Mucosa of stomach (tissue), 1 donor: Measurements from ENCODE around the gene LPP.

Experiments
- H3K27me3 ChIP-seq: one replicate; pipeline ENCODE4 v1.7.0; 2013; ENCODE audit warnings: mild to moderate bottlenecking, low read length; ENCODE audit not compliant: control insufficient read depth, insufficient read depth
- H3K36me3 ChIP-seq: one replicate; pipeline ENCODE4 v1.7.0; 2013; ENCODE audit warnings: low read length; ENCODE audit not compliant: control insufficient read depth, insufficient read depth
- H3K4me1 ChIP-seq: one replicate; pipeline ENCODE4 v1.7.0; 2013; ENCODE audit warnings: mild to moderate bottlenecking, low read length; ENCODE audit not compliant: control insufficient read depth, insufficient read depth
- H3K4me3 ChIP-seq: one replicate; pipeline ENCODE4 v1.7.0; 2013; ENCODE audit warnings: low read length
- H3K9ac ChIP-seq: one replicate; pipeline ENCODE4 v1.7.0; 2013; ENCODE audit warnings: mild to moderate bottlenecking, low read length, moderate library complexity
- H3K9me3 ChIP-seq: one replicate; pipeline ENCODE4 v1.7.0; 2013; ENCODE audit warnings: mild to moderate bottlenecking, low read length, moderate library complexity; ENCODE audit not compliant: control insufficient read depth
- donor health status: Pancreatic carcinoma.

Gene LPP

GRCh38 chr3:188584958-188585689 is 431.2 kb downstream of the LPP start:
- H3K9me3 ChIP-seq: no peaks in the 10 kb centered on the region
- no peak overlapping the region for H3K9ac ChIP-seq
- H3K4me3 ChIP-seq: no peak overlapping the region
- no peaks in the 10 kb centered on the region for H3K36me3 ChIP-seq
- H3K4me1 ChIP-seq: no peaks in the 10 kb centered on the region
- H3K27me3 ChIP-seq: no peaks in the 10 kb centered on the region

GRCh38 chr3:188589071-188589470 is 435.1 kb downstream of the LPP start:
- H3K4me1 ChIP-seq: no peaks in the 10 kb centered on the region
- H3K36me3 ChIP-seq: no peaks in the 10 kb centered on the region
- no peak overlapping the region for H3K9ac ChIP-seq
- H3K27me3 ChIP-seq: no peaks in the 10 kb centered on the region
- no peak overlapping the region for H3K4me3 ChIP-seq
- no peaks in the 10 kb centered on the region for H3K9me3 ChIP-seq

GRCh38 chr3:188589771-188590170 is 435.8 kb downstream of the LPP start:
- H3K36me3 ChIP-seq: no peaks in the 10 kb centered on the region
- no peaks in the 10 kb centered on the region for H3K27me3 ChIP-seq
- no peaks in the 10 kb centered on the region for H3K4me1 ChIP-seq
- H3K9ac ChIP-seq: no peak overlapping the region
- no peaks in the 10 kb centered on the region for H3K9me3 ChIP-seq
- H3K4me3 ChIP-seq: no peak overlapping the region

- no peak overlapping the region for H3K4me3 ChIP-seq
- H3K9ac ChIP-seq: no peak overlapping the region
- H3K27me3 ChIP-seq: no peaks in the 10 kb centered on the region
Observed at GRCh38 chr3:188590557-188590956, 436.6 kb downstream of the LPP start.

GRCh38 chr3:188594139-188594538 is 440.2 kb downstream of the LPP start:
- H3K9ac ChIP-seq: no peak overlapping the region
- H3K4me3 ChIP-seq: no peak overlapping the region
- no peaks in the 10 kb centered on the region for H3K36me3 ChIP-seq
- H3K27me3 ChIP-seq: no peaks in the 10 kb centered on the region
- H3K4me1 ChIP-seq: no peaks in the 10 kb centered on the region
- no peaks in the 10 kb centered on the region for H3K9me3 ChIP-seq

More at GRCh38 chr3:188590557-188590956, 436.6 kb downstream of the LPP start:
- no peaks in the 10 kb centered on the region for H3K9me3 ChIP-seq
- no peaks in the 10 kb centered on the region for H3K36me3 ChIP-seq
- no peaks in the 10 kb centered on the region for H3K4me1 ChIP-seq

- H3K36me3 ChIP-seq: no peaks in the 10 kb centered on the region
- H3K27me3 ChIP-seq: no peaks in the 10 kb centered on the region
- H3K9me3 ChIP-seq: no peaks in the 10 kb centered on the region
- no peaks in the 10 kb centered on the region for H3K4me1 ChIP-seq
- no peak overlapping the region for H3K4me3 ChIP-seq
- H3K9ac ChIP-seq: no peak overlapping the region
Observed at GRCh38 chr3:188595890-188596376, 442.0 kb downstream of the LPP start.

GRCh38 chr3:188598894-188599293 is 444.9 kb downstream of the LPP start:
- H3K4me1 ChIP-seq: no peaks in the 10 kb centered on the region

GRCh38 chr3:188602111-188602510 is 448.2 kb downstream of the LPP start:
- H3K4me3 ChIP-seq: no peak overlapping the region
- H3K27me3 ChIP-seq: no peaks in the 10 kb centered on the region
- H3K9ac ChIP-seq: no peak overlapping the region
- H3K36me3 ChIP-seq: no peaks in the 10 kb centered on the region
- H3K4me1 ChIP-seq: peaks cover 4% of the 10 kb centered on the region
- H3K9me3 ChIP-seq: no peaks in the 10 kb centered on the region

More at GRCh38 chr3:188598894-188599293, 444.9 kb downstream of the LPP start:
- no peak overlapping the region for H3K4me3 ChIP-seq
- H3K36me3 ChIP-seq: no peaks in the 10 kb centered on the region
- no peak overlapping the region for H3K9ac ChIP-seq
- H3K27me3 ChIP-seq: no peaks in the 10 kb centered on the region
- H3K9me3 ChIP-seq: no peaks in the 10 kb centered on the region

- peaks cover 4% of the 10 kb centered on the region for H3K4me1 ChIP-seq
Observed at GRCh38 chr3:188602620-188603019, 448.7 kb downstream of the LPP start.

GRCh38 chr3:188604651-188605050 is 450.7 kb downstream of the LPP start:
- no peaks in the 10 kb centered on the region for H3K36me3 ChIP-seq
- H3K4me3 ChIP-seq: no peak overlapping the region
- peaks cover 4% of the 10 kb centered on the region for H3K4me1 ChIP-seq
- no peaks in the 10 kb centered on the region for H3K9me3 ChIP-seq
- H3K9ac ChIP-seq: no peak overlapping the region
- no peaks in the 10 kb centered on the region for H3K27me3 ChIP-seq

More at GRCh38 chr3:188602620-188603019, 448.7 kb downstream of the LPP start:
- Histone ChIP-seq H3K4me3 (no peak overlapping the region), H3K9ac (no peak overlapping the region), H3K9me3 (no peaks in the 10 kb centered on the region), H3K27me3 (no peaks in the 10 kb centered on the region), H3K36me3 (no peaks in the 10 kb centered on the region)

- H3K36me3 ChIP-seq: no peaks in the 10 kb centered on the region
- H3K4me3 ChIP-seq: no peak overlapping the region
- H3K9me3 ChIP-seq: no peaks in the 10 kb centered on the region
- no peak overlapping the region for H3K9ac ChIP-seq
- H3K4me1 ChIP-seq: peaks cover 4% of the 10 kb centered on the region
- no peaks in the 10 kb centered on the region for H3K27me3 ChIP-seq
Observed at GRCh38 chr3:188605231-188605630, 451.3 kb downstream of the LPP start.

GRCh38 chr3:188605905-188606304 is 451.9 kb downstream of the LPP start:
- Histone ChIP-seq H3K27me3 (no peaks in the 10 kb centered on the region), H3K9me3 (no peaks in the 10 kb centered on the region)

More at GRCh38 chr3:188605905-188606304, 451.9 kb downstream of the LPP start:
- no peaks in the 10 kb centered on the region for H3K36me3 ChIP-seq
- H3K4me1 ChIP-seq: peaks cover 4% of the 10 kb centered on the region
- H3K9ac ChIP-seq: no peak overlapping the region
- no peak overlapping the region for H3K4me3 ChIP-seq
